ENCODE measurements around the gene MGA. TPM values are rescaled to one million over a fixed set of nuclear protein-coding genes. Genes with fewer than 3 reads are reported as not detected.

MGA gene
- total RNA-seq, 2 donors from 2014 or later = 33.5 to 36.1 TPM

- intact Hi-C loops (cut with DNase I) = loop anchor here (1.0 to 10.0 kb wide), 4 partner anchors 36 to 282 kb away; no protein-coding TSS in a partner anchor
- DNase-seq (ENCODE audit: low spot score) = no peak
Observed at GRCh38 chr15:41774882-41775417, 114.7 kb downstream of the MGA start.

GRCh38 chr15:41775651-41776050 lies 115.4 kb downstream of the MGA start:
- intact Hi-C loops (cut with DNase I) = loop anchor here in 1 of 2 donors (10.0 kb wide), 1 partner anchor 129 kb away; no protein-coding TSS in a partner anchor
- DNase-seq (ENCODE audit: low spot score) = no peak

- DNase-seq (ENCODE audit: low spot score) = no peak
- intact Hi-C loops (cut with DNase I) = loop anchor here in 1 of 2 donors (10.0 kb wide), 1 partner anchor 127 kb away; no protein-coding TSS in a partner anchor
Observed at GRCh38 chr15:41777421-41777973, 117.3 kb downstream of the MGA start.

GRCh38 chr15:41778521-41778920 lies 118.3 kb downstream of the MGA start:
- intact Hi-C loops (cut with DNase I) = loop anchor here in 1 of 2 donors (10.0 kb wide), 1 partner anchor 126 kb away; no protein-coding TSS in a partner anchor

GRCh38 chr15:41779662-41780157 lies 119.5 kb downstream of the MGA start:
- intact Hi-C loops (cut with DNase I) = loop anchor here in 1 of 2 donors (10.0 kb wide), 1 partner anchor 125 kb away; no protein-coding TSS in a partner anchor
- no peak for DNase-seq (ENCODE audit: low spot score)

More at GRCh38 chr15:41778521-41778920, 118.3 kb downstream of the MGA start:
- DNase-seq (ENCODE audit: low spot score) = no peak

GRCh38 chr15:41780266-41780665 lies 120.1 kb downstream of the MGA start:
- intact Hi-C loops (cut with DNase I) = no loop called here

GRCh38 chr15:41780727-41781126 lies 120.5 kb downstream of the MGA start:
- intact Hi-C loops (cut with DNase I) = no loop called here
- DNase-seq (ENCODE audit: low spot score) = no peak

More at GRCh38 chr15:41780266-41780665, 120.1 kb downstream of the MGA start:
- DNase-seq (ENCODE audit: low spot score) = no peak

GRCh38 chr15:41782371-41783282 lies 122.4 kb downstream of the MGA start:
- no peak for DNase-seq (ENCODE audit: low spot score)
- intact Hi-C loops (cut with DNase I) = no loop called here

GRCh38 chr15:41783296-41783695 lies 123.1 kb downstream of the MGA start:
- no peak for DNase-seq (ENCODE audit: low spot score)
- intact Hi-C loops (cut with DNase I) = no loop called here

GRCh38 chr15:41788262-41788661 lies 128.1 kb downstream of the MGA start:
- DNase-seq (ENCODE audit: low spot score) = no peak
- intact Hi-C loops (cut with DNase I) = no loop called here

GRCh38 chr15:41789236-41789635 lies 129.0 kb downstream of the MGA start:
- intact Hi-C loops (cut with DNase I) = no loop called here
- DNase-seq (ENCODE audit: low spot score) = no peak

GRCh38 chr15:41789662-41790061 lies 129.5 kb downstream of the MGA start:
- intact Hi-C loops (cut with DNase I) = no loop called here

GRCh38 chr15:41790169-41790568 lies 130.0 kb downstream of the MGA start:
- intact Hi-C loops (cut with DNase I) = no loop called here

More at GRCh38 chr15:41789662-41790061, 129.5 kb downstream of the MGA start:
- no peak for DNase-seq (ENCODE audit: low spot score)

GRCh38 chr15:41790756-41791546 lies 130.7 kb downstream of the MGA start:
- intact Hi-C loops (cut with DNase I) = no loop called here
- no peak for DNase-seq (ENCODE audit: low spot score)

More at GRCh38 chr15:41790169-41790568, 130.0 kb downstream of the MGA start:
- DNase-seq (ENCODE audit: low spot score) = no peak

GRCh38 chr15:41791547-41791937 lies 131.3 kb downstream of the MGA start:
- DNase-seq (ENCODE audit: low spot score) = no peak
- intact Hi-C loops (cut with DNase I) = no loop called here

GRCh38 chr15:41792000-41792637 lies 131.9 kb downstream of the MGA start:
- intact Hi-C loops (cut with DNase I) = no loop called here
- no peak for DNase-seq (ENCODE audit: low spot score)

GRCh38 chr15:41794081-41794480 lies 133.9 kb downstream of the MGA start:
- intact Hi-C loops (cut with DNase I) = no loop called here
- DNase-seq (ENCODE audit: low spot score) = no peak

GRCh38 chr15:41795996-41796856 lies 136.0 kb downstream of the MGA start:
- intact Hi-C loops (cut with DNase I) = no loop called here
- DNase-seq (ENCODE audit: low spot score) = no peak
